Fibroblast of villous mesenchyme (primary cell): ENCODE data around the gene GPR42. TPM values are rescaled to one million over a fixed set of nuclear protein-coding genes. Genes with fewer than 3 reads are reported as not detected.

Experiments used
- DNase-seq: peaks from one replicate; pipeline ENCODE4 v3.0.0-alpha.2; 2010; ENCODE audit warnings: low read depth
- H3K4me3 ChIP-seq: 2 replicates; pipeline ENCODE4 v1.5.1; 2011; ENCODE audit warnings: low read depth, mild to moderate bottlenecking, low read length
- CTCF ChIP-seq: IDR thresholded peaks from 2 replicates; pipeline ENCODE4 v1.5.1; 2012; ENCODE audit warnings: low read depth, mild to moderate bottlenecking, low read length; ENCODE audit not compliant: insufficient read depth
- total RNA-seq: library from RNA; depleted of rRNA; stranded (reverse); fragments of >200 nt; gene quantifications from 2 replicates; pipeline ENCODE4 v1.2.3, GENCODE V29; 2012

The GPR42 gene
- total RNA-seq, 1 donor = not detected

GRCh38 chr19:35331551-35332214 is 39.2 kb upstream of the GPR42 start:
- TF ChIP-seq CTCF = no peak

GRCh38 chr19:35332817-35333216 is 38.1 kb upstream of the GPR42 start:
- no peak for DNase-seq
- TF ChIP-seq CTCF = no peak
- H3K4me3 ChIP-seq = no peak overlapping the region

More at GRCh38 chr19:35331551-35332214, 39.2 kb upstream of the GPR42 start:
- DNase-seq = no peak
- no peak overlapping the region for H3K4me3 ChIP-seq

GRCh38 chr19:35334144-35334753 is 36.6 kb upstream of the GPR42 start:
- TF ChIP-seq CTCF = no peak
- no peak overlapping the region for H3K4me3 ChIP-seq
- no peak for DNase-seq

GRCh38 chr19:35336166-35336955 is 34.5 kb upstream of the GPR42 start:
- H3K4me3 ChIP-seq = no peak overlapping the region
- no peak for DNase-seq
- TF ChIP-seq CTCF = no peak

- DNase-seq = no peak
- TF ChIP-seq CTCF = no peak
- no peak overlapping the region for H3K4me3 ChIP-seq
These were observed 33.5 kb upstream of the GPR42 start for GRCh38 chr19:35337097-35337983.

- H3K4me3 ChIP-seq = no peak overlapping the region
- TF ChIP-seq CTCF = no peak
- DNase-seq = no peak
These were observed 32.9 kb upstream of the GPR42 start for GRCh38 chr19:35337984-35338296.
